AG10803 (cell line): ENCODE measurements around the gene FNDC8.
"Not testable (repeated sequence)": the region's sequence is repeated elsewhere in the genome, so short reads cannot be mapped to it uniquely, and the experiment has no call there.

Source experiments
- DNase-seq: peaks from one replicate; pipeline ENCODE4 v3.0.0; 2010; ENCODE audit warnings: low read depth
- H3K4me3 ChIP-seq: 2 replicates; pipeline ENCODE4 v1.5.1; 2011; ENCODE audit warnings: mild to moderate bottlenecking, low read length, control low read depth
- TF ChIP-seq, protein P1 (sequence below): conservative IDR thresholded peaks from 2 replicates; pipeline ENCODE4 v1.5.1; 2011; ENCODE audit warnings: mild to moderate bottlenecking, low read length, control low read depth, inconsistent platforms

The FNDC8 gene

DNA sequence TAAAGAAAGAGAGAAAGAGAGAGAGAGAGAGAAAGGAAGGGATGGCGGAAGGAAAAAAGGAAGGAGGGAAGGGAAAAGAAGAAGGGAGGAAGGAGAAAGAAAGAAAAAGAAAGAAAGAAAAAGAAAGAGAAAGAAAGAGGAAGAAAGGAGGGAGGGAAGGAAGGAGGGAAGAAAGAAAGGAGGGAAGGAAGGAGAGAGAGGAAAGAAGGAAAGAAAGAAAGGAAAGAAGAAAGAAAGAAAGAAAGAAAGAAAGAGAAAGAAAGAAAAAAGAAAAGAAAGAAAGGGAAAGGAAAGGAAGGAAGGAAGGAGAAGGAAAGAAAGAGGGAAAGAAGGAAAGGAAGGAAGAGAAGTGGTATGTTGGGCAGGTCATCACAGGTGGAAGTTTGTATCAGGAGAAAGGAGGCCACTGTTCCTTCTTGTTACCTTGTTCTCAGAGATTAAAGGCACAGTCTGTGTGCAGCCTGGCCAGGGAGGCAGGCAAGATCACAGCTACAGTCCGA lies 53.5 kb downstream of the FNDC8 start:
- TF ChIP-seq, protein P1, sequence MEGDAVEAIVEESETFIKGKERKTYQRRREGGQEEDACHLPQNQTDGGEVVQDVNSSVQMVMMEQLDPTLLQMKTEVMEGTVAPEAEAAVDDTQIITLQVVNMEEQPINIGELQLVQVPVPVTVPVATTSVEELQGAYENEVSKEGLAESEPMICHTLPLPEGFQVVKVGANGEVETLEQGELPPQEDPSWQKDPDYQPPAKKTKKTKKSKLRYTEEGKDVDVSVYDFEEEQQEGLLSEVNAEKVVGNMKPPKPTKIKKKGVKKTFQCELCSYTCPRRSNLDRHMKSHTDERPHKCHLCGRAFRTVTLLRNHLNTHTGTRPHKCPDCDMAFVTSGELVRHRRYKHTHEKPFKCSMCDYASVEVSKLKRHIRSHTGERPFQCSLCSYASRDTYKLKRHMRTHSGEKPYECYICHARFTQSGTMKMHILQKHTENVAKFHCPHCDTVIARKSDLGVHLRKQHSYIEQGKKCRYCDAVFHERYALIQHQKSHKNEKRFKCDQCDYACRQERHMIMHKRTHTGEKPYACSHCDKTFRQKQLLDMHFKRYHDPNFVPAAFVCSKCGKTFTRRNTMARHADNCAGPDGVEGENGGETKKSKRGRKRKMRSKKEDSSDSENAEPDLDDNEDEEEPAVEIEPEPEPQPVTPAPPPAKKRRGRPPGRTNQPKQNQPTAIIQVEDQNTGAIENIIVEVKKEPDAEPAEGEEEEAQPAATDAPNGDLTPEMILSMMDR = no peak
- no peak overlapping the region for H3K4me3 ChIP-seq
- DNase-seq = no peak

DNA sequence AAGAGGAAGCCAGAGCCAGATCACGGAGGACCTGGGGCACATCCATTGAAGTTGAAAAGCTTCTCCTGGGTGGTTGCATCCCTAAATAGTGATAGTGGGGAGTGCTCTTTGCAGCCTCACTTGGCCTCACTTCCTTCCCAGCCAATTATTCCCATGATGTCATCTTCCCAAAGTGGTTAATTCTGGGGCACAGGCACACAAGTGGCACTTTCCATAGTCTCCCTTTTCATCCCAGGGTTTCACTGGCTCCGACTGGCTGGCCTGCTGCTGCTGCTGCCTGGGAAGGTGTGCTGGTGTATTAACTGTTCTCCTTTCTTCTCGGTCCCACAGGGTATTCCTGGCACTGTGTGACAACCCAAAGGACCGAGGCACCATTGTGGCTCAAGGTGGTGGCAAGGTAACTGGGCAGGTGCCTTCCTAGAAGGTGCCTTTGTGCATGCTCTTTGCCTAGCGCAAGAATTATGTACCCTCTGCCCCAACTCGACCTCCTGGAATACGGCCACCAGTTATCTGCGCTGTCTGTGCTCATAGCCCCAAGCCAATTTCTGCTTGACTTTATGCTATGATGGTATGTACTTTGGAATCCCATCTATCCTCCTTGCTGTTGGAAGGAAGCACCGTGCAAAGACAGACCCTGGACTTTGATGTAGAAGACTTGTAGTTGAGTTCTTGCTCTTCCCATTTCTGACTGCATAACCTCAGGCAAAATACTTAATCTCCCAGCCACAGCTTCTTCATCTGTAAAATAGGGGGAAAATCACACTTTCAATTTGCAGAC lies 54.4 kb downstream of the FNDC8 start:
- no peak for DNase-seq
- H3K4me3 ChIP-seq = no peak overlapping the region
- TF ChIP-seq, protein P1 = no peak

DNA sequence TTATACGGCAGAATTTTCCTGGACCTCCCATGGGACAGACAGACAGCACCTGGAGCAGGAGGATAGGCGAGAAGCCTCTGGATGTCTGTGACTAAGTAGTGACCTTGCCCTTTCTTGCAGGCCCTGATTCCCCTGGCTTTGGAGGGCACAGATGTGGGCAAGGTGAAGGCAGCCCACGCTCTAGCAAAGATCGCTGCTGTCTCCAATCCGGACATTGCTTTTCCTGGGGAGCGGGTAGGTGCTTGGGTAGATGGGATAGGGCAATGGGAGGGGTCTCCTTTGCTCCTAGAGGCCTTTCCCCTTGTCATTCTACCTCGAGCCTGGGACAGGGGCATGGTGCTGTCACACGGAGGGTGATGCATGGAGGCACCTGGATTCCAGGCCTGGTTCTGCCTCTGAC lies 55.5 kb downstream of the FNDC8 start:
- no peak for DNase-seq
- TF ChIP-seq, protein P1 = no peak
- no peak overlapping the region for H3K4me3 ChIP-seq

DNA sequence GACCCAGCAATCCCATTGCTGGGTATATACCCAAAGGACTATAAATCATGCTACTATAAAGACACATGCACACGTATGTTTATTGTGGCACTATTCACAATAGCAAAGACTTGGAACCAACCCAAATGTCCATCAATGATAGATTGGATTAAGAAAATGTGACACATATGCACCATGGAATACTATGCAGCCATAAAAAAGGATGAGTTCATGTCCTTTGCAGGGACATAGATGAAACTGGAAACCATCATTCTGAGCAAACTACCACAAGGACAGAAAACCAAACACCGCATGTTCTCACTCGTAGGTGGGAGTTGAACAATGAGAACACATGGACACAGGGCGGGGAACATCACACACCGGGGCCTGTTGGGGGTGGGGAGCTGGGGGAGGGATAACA lies 58.0 kb downstream of the FNDC8 start:
- not testable (repeated sequence) for H3K4me3 ChIP-seq, DNase-seq
